SK-N-SH (cell line): ENCODE data around the gene SMIM41. TPM values are rescaled to one million over a fixed set of nuclear protein-coding genes. Genes with fewer than 3 reads are reported as not detected.

Source experiments
- CTCF ChIA-PET: fragments of 300-600, 350-600 bp; formaldehyde crosslinking; extraction: SDS; loops from one replicate; lab custom pipeline; 2021; lab: Yijun Ruan, JAX
- POLR2A ChIA-PET: fragments of 350-600 bp; sonication (Branson Sonifier 250); formaldehyde crosslinking; extraction: SDS; loops from one replicate; lab custom pipeline; 2020; ENCODE audit warnings: antibody characterized with exemption, inconsistent platforms; lab: Yijun Ruan, JAX
- DNase-seq: peaks from one replicate; pipeline ENCODE4 v3.0.0; 2012
- H2AFZ ChIP-seq: fragments of 200-600 bp; sonication (generic); 2 replicates; pipeline ENCODE4 v1.8.1; 2016; ENCODE audit warnings: antibody characterized with exemption, mild to moderate bottlenecking, low read depth
- H3F3A ChIP-seq: fragments of 200-600 bp; sonication (generic); replicated peaks from 2 replicates; pipeline ENCODE3; 2016; ENCODE audit warnings: antibody characterized with exemption, mild to moderate bottlenecking; ENCODE audit not compliant: insufficient read depth
- H3K27ac ChIP-seq, 2 experiments: fragments of 200-500 bp in 1 of 2; fragments of 200-600 bp in 1 of 2; sonication (Bioruptor generic) in 1 of 2; sonication (generic), shearing (Covaris generic) in 1 of 2; 2 replicates each; pipeline versions ENCODE4 v1.5.1 to v1.6.1; 2014 to 2016; ENCODE audit warnings: low read depth in 2 of 2, inconsistent platforms in 1 of 2, low read length in 1 of 2, mild to moderate bottlenecking in 1 of 2, mixed read lengths in 1 of 2
- H3K27me3 ChIP-seq: fragments of 200-600 bp; sonication (generic), shearing (Covaris generic); 2 replicates; pipeline ENCODE4 v1.6.1; 2016; ENCODE audit warnings: mixed run types; ENCODE audit not compliant: insufficient read depth
- H3K36me3 ChIP-seq, 2 experiments: fragments of 200-500 bp in 1 of 2; fragments of 200-600 bp in 1 of 2; sonication (Bioruptor generic) in 1 of 2; sonication (generic) in 1 of 2; replicated peaks in 1 of 2; 2 replicates each; pipeline versions ENCODE3 to v1.5.1; 2014 to 2016; ENCODE audit warnings: low read length in 1 of 2, mild to moderate bottlenecking in 1 of 2; ENCODE audit not compliant: insufficient read depth in 2 of 2, control insufficient read depth in 1 of 2
- H3K4me1 ChIP-seq, 2 experiments: fragments of 200-500 bp in 1 of 2; fragments of 200-600 bp in 1 of 2; sonication (Bioruptor generic) in 1 of 2; sonication (generic), shearing (Covaris generic) in 1 of 2; 2 replicates each; pipeline versions ENCODE4 v1.5.1 to v1.6.1; 2014 to 2016; ENCODE audit warnings: low read depth in 1 of 2, low read length in 1 of 2, mixed run types in 1 of 2; ENCODE audit not compliant: insufficient read depth in 2 of 2, control insufficient read depth in 1 of 2
- H3K4me2 ChIP-seq: fragments of 200-600 bp; sonication (generic), shearing (Covaris generic); 2 replicates; pipeline ENCODE4 v1.6.1; 2017; ENCODE audit warnings: mixed run types
- H3K4me3 ChIP-seq, 2 experiments: fragments of 200-500 bp in 1 of 2; fragments of 200-600 bp in 1 of 2; sonication (Bioruptor generic) in 1 of 2; sonication (generic), shearing (Covaris generic) in 1 of 2; 2 replicates each; pipeline versions ENCODE4 v1.5.1 to v1.8.1; 2014 to 2016; ENCODE audit warnings: low read depth in 2 of 2, inconsistent platforms in 1 of 2, low read length in 1 of 2, mild to moderate bottlenecking in 1 of 2, mixed read lengths in 1 of 2, moderate library complexity in 1 of 2
- H3K79me2 ChIP-seq: fragments of 200-600 bp; sonication (generic); 2 replicates; pipeline ENCODE4 v1.8.1; 2017; ENCODE audit warnings: mild to moderate bottlenecking; ENCODE audit not compliant: insufficient read depth
- H3K9ac ChIP-seq: fragments of 200-600 bp; sonication (generic); 2 replicates; pipeline ENCODE4 v1.6.1; 2017; ENCODE audit warnings: mixed run types
- H3K9me2 ChIP-seq: fragments of 200-600 bp; sonication (generic); 2 replicates; pipeline ENCODE4 v1.6.1; 2017; ENCODE audit warnings: mixed run types
- H3K9me3 ChIP-seq: fragments of 200-600 bp; sonication (generic); 2 replicates; pipeline ENCODE4 v1.6.1; 2017; ENCODE audit warnings: mixed run types, mild to moderate bottlenecking, moderate library complexity
- H4K20me1 ChIP-seq: fragments of 200-600 bp; sonication (generic); 2 replicates; pipeline ENCODE4 v1.6.1; 2017; ENCODE audit warnings: mild to moderate bottlenecking, mixed run types; ENCODE audit not compliant: insufficient read depth
- CHD2 ChIP-seq: fragments of 150-350 bp; IDR thresholded peaks from 2 replicates; pipeline ENCODE4 v1.6.1; 2018; ENCODE audit warnings: low read length; ENCODE audit not compliant: partially characterized antibody
- CTCF ChIP-seq: fragments of 200-600 bp; sonication (generic); IDR thresholded peaks from 2 replicates; pipeline ENCODE4 v1.6.1; 2017; ENCODE audit warnings: antibody characterized with exemption, mild to moderate bottlenecking, moderate library complexity
- EZH2phosphoT487 ChIP-seq: fragments of 200-600 bp; sonication (generic); IDR thresholded peaks from 2 replicates; pipeline ENCODE4 v1.6.1; 2017; ENCODE audit warnings: low read depth, mixed run types, mild to moderate bottlenecking, antibody characterized with exemption, moderate library complexity, borderline replicate concordance
- GATA2 ChIP-seq: sonication (generic); formaldehyde crosslinking; IDR thresholded peaks from 2 replicates; pipeline ENCODE4 v1.5.0; 2020; ENCODE audit warnings: mild to moderate bottlenecking, missing genetic modification reagents
- POLR2AphosphoS5 ChIP-seq: IDR thresholded peaks from 2 replicates; pipeline ENCODE4 v1.6.1; 2012; ENCODE audit warnings: low read depth, low read length
- RAD21 ChIP-seq: IDR thresholded peaks from 2 replicates; pipeline ENCODE4 v1.6.1; 2012; ENCODE audit warnings: mild to moderate bottlenecking, low read length
- RFX5 ChIP-seq: IDR thresholded peaks from 2 replicates; pipeline ENCODE4 v1.6.1; 2012; ENCODE audit warnings: mild to moderate bottlenecking, improper control_type of control experiment, low read length
- RXRA ChIP-seq: IDR thresholded peaks from 2 replicates; pipeline ENCODE4 v1.4.0; 2012; ENCODE audit warnings: low read depth, mild to moderate bottlenecking, borderline replicate concordance
- TAF1 ChIP-seq: IDR thresholded peaks from 2 replicates; pipeline ENCODE4 v1.6.1; 2012; ENCODE audit warnings: low read depth, mild to moderate bottlenecking, low read length, moderate library complexity, borderline replicate concordance
- TEAD4 ChIP-seq: IDR thresholded peaks from 2 replicates; pipeline ENCODE4 v1.4.0; 2012; ENCODE audit warnings: mild to moderate bottlenecking, borderline replicate concordance; ENCODE audit not compliant: insufficient read depth
- WGBS: methylation state at CpG from one replicate; pipeline ENCODE4 v1.1.6; 2017; ENCODE audit warnings: low lambda C conversion rate; 5-methylcytosine and 5-hydroxymethylcytosine counted together
- polyA plus RNA-seq, 3 experiments: library from polyadenylated mRNA; depleted of rRNA; stranded (reverse); fragments of >200 nt; gene quantifications; 2 replicates each; pipeline ENCODE4 v1.2.3, GENCODE V29; 2012
- TF ChIP-seq, protein P1 (sequence below): IDR thresholded peaks from 2 replicates; pipeline ENCODE4 v1.4.0; 2012; ENCODE audit warnings: low read depth, borderline replicate concordance
- TF ChIP-seq, protein P2 (sequence below): fragments of 150-350 bp; IDR thresholded peaks from 2 replicates; pipeline ENCODE4 v1.6.1; 2017; ENCODE audit warnings: antibody characterized with exemption, low read length, low read depth, borderline replicate concordance

Gene SMIM41
- polyA plus RNA-seq, 1 of the 3 experiments (the other 2 are of a cell fraction): not detected

- TF ChIP-seq CHD2: no peak
Observed at GRCh38 chr12:52080403-52081251, 1.1 kb downstream of the SMIM41 start (continued).

DNA sequence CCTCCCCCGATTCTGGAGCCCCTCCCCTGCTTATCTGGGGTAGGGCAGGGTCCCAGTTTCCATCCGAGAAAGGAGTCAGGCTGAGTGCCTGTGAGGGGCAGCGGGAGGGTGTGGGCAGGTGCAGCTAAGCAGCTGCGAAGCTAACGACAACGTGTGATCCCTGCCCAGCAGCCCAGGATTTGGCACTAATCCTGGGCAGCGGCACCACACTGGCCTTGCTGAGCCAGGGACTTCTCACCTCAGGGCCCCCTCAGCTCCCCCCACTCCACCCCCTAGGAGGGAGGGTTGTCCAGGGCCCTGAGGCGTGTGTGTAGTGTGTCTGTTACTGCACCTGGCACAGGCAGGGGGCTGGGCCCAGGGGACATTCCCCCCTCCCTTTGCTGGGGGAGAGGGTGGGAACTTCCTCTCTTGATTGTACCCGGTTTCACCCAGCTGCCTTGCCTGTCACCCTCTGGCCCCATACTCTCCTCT is 1.8 kb downstream of the SMIM41 start:
- Histone ChIP-seq H3K27me3 (no peaks in the 10 kb centered on the region), H3K9ac (no peak overlapping the region), H3F3A (no peaks in the 10 kb centered on the region), H3K27ac (no peak overlapping the region; a peak in 1 of 4 replicates), H3K4me1 (peaks cover 0 to 28% of the 10 kb centered on the region in 2 experiments; a peak in 1 of 4 replicates), H3K4me3 (no peak overlapping the region), H2AFZ (no peak overlapping the region), H3K79me2 (peaks cover 11% of the 10 kb centered on the region; the same call in 1 of the 2 replicates), H4K20me1 (peaks cover 23% of the 10 kb centered on the region), H3K9me2 (no peaks in the 10 kb centered on the region), H3K4me2 (no peak overlapping the region), H3K36me3 (peaks cover 0 to 25% of the 10 kb centered on the region in 2 experiments), H3K9me3 (no peaks in the 10 kb centered on the region)
- peak; percentile 57 for DNase-seq
- WGBS: 75% methylated on average over 7 of the region's 9 CpGs
- ChIA-PET CTCF (interaction anchor here (0.7 to 24.8 kb wide), 10 partner anchors 10 to 261 kb away, joined by 3 to 949 read pairs (median 4); partner anchors contain the start of genes ATG101 and TAMALIN), POLR2A (interaction anchor here (0.8 to 2.3 kb wide), 4 partner anchors 10 to 56 kb away, joined by 3 to 7 read pairs (median 4); partner anchors contain the start of gene ATG101)
- TF ChIP-seq RFX5 (no peak), TAF1 (no peak), CHD2 (no peak), RXRA (no peak), TEAD4 (no peak), EZH2phosphoT487 (no peak), RAD21 (no peak), POLR2AphosphoS5 (no peak), CTCF (no peak), GATA2 (CRISPR knock-in tag) (no peak)
- TF ChIP-seq, protein P1, sequence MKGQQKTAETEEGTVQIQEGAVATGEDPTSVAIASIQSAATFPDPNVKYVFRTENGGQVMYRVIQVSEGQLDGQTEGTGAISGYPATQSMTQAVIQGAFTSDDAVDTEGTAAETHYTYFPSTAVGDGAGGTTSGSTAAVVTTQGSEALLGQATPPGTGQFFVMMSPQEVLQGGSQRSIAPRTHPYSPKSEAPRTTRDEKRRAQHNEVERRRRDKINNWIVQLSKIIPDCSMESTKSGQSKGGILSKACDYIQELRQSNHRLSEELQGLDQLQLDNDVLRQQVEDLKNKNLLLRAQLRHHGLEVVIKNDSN: no peak
- TF ChIP-seq, protein P2, sequence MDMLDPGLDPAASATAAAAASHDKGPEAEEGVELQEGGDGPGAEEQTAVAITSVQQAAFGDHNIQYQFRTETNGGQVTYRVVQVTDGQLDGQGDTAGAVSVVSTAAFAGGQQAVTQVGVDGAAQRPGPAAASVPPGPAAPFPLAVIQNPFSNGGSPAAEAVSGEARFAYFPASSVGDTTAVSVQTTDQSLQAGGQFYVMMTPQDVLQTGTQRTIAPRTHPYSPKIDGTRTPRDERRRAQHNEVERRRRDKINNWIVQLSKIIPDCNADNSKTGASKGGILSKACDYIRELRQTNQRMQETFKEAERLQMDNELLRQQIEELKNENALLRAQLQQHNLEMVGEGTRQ: no peak
